GM21723 (cell line): ENCODE results near the gene VAMP4.
"Not testable (repeated sequence)": the region's sequence is repeated elsewhere in the genome, so short reads cannot be mapped to it uniquely, and the experiment has no call there.

Experiments used
- ATAC-seq: cut with Tn5 transposase; IDR thresholded peaks from one replicate; pipeline ENCODE4 v1.9.1; 2021; ENCODE audit warnings: mild to moderate bottlenecking, moderate library complexity; ENCODE audit not compliant: unreplicated experiment

VAMP4 gene

DNA sequence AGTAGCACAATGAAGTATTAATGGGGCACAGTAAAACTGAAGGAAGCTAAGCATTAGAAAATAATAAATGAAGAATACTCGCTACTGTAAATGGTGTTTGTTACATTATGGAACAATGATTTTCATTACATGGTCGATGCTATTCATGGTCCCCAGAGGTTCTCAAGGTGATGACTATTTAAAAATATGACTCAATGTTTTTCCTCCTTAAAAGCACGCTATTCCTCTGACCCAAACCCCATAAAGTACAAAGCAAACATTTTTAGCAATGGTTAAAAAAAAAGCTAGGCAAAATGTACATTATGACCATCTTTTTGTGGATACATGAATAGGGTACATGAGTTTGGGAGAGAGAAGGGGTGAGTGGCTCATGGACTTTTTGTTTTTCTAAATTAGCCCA, 34.3 kb downstream of the VAMP4 start:
- no peak for ATAC-seq

DNA sequence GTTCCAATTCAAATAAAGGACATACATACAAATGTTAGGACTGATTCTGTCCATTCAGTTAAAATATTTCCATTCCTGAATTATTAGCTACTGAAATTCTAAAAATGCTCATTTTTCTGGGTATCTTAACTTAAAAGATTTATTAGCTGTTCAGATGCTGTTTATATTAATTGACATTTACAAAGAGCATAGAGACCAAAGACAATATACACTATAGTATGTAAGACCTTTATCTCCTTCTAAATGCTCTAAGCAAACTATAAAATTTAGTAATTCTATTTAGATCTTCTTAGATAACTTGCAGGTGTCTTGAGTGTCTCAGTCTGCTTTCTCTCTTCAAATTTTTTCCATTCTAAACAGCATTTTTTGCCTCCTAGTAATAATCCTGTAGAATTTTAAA, 39.3 kb downstream of the VAMP4 start:
- no peak for ATAC-seq

DNA sequence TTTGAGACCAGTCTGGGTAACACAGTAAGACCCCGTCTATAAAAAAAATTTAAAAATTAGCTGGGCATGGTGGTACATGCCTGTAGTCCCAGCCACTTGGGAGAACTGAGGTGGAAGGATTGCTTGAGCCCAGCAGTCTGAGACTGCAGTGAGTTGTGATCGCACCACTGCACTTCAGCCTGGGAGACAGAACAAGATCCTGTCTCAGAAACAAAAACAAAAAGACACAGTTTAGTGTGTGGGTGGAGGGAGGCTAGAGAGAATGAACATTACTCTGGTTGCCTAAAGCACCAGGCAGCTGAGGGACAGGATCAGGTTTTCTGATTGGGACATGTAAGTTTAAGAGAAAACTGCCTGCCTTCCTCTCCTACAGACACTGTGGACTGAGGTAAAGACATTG, 42.3 kb downstream of the VAMP4 start:
- ATAC-seq: no peak

DNA sequence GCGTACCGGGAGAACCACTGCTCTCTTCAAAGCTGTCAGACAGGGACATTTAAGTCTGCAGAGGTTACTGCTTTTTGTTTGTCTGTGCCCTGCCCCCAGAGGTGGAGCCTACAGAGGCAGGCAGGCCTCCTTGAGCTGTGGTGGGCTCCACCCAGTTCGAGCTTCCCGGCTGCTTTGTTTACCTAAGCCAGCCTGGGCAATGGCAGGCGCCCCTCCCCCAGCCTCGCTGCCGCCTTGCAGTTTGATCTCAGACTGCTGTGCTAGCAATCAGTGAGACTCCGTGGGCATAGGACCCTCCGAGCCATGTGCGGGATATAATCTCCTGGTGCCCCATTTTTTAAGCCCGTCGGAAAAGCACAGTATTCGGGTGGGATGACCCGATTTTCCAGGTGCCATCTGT, 46.1 kb downstream of the VAMP4 start:
- ATAC-seq: not testable (repeated sequence)

DNA sequence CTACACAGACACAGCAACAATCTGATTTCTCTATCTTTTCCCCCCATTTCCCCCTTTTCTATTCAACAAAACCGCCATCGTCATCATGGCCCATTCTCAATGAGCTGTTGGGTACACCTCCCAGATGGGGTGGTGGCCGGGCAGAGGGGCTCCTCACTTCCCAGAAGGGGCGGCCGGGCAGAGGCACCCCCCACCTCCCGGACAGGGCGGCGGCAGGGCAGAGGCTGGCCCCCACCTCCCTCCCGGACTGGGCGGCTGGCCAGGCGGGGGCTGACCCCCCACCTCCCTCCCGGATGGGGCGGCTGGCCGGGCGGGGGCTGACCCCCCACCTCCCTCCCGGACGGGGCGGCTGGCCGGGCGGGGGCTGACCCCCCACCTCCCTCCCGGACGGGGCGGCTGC, 48.3 kb downstream of the VAMP4 start:
- not testable (repeated sequence) for ATAC-seq

DNA sequence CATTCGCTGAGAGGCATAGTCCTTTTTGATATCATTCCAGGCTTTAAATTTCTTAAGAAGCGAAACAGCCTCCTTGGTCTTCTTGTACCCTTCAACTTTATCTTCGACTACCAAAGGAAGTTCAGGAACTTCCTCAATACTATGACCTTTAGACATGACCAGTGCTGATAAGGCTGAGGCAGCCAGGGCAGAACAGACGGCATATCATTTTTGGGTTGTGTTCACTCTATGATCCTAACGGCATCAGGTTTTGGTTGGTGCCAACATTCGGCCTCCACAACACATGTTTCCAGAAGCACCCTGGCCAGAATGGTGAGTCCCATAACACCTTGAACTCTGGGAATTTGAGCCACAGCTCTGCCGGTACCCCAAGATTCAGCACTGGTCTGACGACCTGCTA, 58.0 kb downstream of the VAMP4 start:
- no peak for ATAC-seq

DNA sequence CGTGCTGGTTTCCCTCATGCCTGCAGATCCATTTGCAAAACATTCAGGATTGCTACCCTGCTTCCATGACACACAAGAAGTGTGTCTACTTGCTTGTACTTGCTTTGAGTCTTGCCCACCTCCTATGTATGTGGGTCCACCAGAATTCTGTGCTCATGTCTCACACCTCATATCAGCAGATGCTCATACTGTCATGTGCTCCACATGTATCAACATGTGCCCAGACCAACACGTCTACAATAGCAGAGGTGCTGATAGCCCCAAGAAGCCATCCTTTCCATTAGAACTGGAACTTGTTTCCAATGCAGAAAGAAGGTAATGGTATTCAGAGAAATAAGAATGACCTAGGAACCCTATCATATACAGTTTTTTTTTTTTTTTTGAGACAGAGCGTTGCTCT, 61.5 kb downstream of the VAMP4 start:
- ATAC-seq: no peak

DNA sequence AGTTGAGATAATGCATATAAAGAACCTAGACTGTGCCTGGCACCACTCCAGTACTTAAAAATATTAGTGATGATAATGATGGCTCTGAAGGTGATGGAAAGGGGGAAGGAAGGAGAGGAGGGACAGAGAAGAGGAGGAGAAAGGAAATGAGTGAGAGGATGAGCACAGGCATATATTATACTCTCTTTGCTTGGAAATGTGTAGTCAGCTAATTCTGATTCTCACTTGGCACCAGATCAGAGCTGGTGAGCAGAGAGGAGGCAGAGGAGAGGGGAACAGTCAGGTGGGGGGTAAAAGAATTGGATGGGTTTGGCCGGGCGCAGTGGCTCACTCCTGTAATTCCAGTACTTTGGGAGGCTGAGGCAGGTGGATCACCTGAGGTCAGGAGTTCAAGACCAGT, 65.0 kb downstream of the VAMP4 start:
- ATAC-seq: no peak

DNA sequence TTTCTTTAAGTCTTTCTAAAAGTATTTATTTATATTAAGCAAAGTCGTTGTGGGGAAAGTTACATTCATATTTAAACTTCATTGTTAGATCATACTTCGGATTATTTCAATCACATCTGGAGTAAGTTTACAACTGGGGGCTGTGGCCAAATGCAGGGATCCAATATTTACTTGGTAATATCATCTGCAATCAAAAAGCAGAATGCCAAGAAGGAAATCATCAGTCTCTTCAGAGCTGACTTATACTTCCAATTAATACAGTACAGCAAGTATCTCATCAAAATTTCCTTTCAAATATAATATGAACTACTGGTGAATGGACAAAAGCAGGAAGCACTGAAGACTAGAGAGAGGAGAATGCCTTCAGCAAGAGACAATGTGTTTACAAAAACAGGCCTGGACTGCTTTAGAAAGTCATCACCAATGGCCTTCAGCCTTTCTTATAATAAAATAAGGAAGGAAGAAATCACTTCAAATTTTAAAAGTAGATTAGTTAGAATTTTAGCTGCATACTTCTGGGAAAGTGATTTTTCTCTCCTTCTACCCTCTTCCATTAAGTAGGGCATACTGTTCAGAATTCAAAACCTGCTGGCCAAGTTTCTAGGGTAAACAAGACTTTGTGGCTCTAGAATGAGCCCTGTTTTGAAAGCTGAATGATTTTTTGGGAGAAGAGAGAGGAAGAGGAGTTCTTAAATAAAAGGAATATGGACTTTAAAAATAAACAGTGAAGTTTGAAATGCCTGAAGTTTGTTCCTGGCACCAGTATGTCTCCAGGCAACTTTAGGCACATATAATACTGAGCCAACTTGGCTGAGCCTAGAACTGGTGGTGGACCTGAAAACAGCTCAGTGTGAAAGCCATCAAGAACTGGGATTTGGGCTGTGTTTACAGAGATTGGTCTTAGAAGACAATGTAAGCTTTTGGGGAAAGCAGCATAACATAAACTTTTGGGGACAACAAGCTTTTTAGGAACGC, 67.1 kb downstream of the VAMP4 start:
- ATAC-seq: no peak

DNA sequence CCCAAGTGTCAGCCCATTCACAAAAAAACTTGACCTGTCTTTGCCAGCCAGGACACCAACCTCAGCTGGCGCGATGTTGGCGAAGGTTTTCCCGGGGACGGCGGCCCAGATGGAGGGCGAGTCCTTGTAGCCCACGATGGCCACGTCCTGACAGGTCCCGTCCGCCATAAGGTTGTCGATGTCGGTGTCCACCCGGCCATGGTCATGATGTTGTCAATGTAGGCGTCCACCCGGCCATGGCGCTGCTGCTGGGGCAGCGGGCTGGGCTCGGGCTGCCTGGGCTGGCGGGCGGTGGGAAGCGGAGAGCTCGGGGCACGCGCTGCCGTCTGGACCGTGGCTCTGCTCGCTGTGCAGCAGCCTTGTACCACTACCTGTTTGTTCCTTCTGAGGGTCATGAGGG, 71.1 kb downstream of the VAMP4 start:
- ATAC-seq: no peak

DNA sequence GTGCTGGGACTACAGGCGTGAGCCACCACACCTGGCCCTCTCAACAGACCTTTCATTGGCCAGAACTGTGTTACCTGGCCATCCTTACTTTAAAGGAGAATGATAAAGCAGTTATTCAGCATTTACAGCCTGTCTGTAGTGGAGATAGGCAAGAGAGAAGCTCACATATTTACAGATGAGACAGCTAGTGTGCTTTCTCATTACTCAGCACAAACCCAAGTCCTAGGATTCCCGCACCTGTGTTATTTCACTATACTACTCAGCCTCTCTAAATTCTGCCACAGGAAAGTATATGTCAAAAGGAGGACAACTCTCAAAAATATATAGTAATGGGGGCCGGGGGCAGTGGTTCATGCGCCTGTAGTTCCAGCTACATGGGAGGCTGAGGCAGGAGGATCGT, 73.5 kb downstream of the VAMP4 start:
- ATAC-seq: no peak

DNA sequence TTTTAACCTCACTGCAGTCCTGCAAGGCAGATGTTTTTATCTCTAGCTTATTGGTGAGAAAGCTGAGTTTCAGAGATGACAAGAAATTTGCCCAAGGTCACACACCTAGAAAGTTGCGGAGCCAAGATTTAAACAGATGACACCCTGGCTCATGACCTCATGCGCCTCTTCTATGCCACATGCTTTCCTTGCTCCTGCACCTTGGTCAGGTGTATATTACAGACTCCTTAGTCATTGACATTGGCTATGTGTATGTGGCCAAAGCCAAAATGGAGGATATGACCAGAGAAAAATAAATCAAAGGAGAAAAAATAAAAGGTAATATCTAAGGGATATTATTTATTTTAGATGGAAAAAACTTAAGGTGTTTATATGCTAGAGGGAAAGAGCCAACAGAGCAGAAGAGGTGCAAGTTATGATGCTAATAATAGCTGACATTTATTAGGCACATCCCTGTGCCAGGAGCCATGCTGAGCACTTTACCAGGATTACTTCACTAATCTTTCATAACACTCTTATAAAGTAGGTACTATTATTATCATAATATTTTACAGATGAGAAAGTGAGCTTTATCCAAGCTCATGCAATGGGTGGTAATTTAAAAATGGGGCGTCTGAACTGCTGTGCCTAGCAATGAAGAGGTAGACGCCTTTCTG, 75.6 kb downstream of the VAMP4 start:
- no peak for ATAC-seq

DNA sequence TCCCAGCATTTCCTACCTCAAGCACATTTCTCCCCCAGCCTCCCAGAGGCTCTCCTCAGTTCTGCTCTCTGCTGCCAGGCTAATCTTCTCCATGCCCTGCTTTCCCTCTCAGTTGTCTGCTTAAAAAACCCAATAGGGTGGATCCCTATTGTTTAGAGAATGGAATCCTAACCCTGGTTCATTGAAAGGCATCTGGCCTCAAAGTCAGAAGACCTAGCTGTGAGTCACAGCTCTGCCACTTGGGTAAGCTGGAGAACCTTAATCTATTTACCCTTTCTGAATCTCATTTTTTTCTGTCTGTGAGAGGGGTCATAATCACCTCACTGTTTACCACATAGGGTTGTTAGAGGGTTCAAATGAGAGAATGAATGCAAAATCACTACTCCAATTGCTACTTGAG, 76.9 kb downstream of the VAMP4 start:
- ATAC-seq: no peak

DNA sequence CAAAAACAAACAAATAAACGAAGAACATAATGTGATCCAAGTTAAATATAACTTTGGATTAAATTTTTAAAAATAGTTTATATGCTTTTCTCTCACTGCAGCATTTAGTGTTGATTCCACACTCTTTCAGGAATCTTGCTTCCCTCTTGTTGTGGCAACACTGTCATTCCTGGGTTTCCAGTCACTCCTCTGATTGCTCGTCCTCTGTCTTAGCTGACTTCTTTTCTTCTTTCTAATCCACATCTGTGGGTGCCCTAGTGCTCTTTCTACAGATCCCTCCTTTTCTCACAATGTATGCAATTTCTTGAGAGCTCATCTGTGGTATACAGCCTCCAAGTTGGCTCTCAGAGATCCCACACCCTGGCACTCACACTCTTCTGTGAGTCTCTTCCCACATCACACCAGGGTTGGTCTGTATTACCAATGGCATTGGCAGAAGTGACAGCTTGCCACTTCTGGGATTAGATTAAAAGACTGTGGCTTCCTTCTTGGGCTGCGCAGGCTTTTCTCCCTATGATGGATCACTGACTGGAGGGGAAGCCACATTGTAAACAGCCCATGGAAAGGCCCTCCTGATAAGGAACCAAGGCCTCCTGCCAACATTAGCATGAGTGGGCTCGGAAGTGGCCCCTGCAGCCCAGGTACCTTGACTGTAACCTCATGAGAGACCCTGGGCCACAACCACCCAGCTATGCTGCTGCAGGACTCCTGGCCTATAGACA, 77.8 kb downstream of the VAMP4 start:
- ATAC-seq: no peak

DNA sequence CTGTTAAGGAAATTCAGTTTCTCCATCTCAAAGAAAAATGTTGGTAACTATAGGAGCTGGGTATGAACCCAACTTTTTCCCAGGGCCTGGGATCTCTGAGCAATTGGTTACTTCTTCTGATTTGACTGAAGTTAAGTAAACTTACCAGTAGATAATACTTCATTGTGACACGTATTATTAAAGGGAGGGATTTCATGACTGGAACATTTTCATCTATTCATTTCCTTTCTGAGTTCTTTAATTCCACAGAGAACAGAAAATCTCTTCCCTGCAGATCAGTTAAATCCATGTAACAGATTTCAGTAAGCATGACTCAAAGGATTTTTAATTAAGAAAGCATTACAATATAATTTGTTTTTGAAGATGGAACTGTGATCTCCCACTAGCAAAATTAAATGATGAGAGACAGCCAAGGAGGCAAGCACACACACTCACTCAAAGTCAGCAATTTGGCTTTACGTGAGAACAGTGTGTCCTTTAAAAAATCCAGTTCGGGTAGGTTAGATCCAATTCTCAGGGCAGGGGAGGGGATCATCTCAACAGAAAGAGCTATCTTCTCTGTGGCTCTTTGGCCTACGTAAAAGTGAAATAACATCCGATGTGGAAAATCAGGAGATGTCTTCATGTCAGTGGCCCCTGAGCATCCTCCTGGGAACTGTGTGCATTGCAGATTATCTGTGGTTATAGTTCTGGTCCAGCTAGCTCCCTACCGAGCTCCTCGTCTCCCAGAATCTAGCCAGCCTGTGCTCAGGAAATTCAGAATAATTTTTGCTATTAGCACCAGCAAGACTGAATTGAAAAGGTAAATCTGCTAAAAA, 78.6 kb downstream of the VAMP4 start:
- no peak for ATAC-seq

DNA sequence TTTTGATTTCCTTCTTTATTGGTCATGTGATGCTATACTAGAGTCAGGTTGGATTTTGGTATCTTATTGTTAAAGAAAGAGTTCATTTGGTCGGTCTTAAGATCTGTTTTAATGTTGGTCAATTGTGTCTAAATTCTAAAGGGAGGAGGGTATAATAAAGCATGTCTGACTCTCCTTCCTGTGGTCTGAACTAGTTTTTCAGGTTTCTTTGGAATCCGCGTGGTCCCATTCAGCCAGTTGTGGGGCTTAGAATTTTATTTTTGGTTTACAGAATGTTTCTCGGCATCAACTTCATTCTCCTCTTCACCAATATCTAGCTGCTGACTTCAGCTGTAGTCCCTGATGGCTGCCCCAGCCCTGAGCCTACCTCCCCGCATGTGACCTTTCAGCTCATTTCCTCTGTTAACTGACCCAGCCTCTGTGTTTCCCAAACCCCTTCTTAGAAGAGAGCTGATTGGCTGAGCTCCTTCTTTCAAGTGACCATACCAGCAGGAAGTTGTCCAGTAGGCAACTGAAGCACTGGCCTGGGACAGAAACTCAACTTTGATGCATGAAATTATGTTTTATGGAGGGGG, 80.7 kb downstream of the VAMP4 start:
- no peak for ATAC-seq

DNA sequence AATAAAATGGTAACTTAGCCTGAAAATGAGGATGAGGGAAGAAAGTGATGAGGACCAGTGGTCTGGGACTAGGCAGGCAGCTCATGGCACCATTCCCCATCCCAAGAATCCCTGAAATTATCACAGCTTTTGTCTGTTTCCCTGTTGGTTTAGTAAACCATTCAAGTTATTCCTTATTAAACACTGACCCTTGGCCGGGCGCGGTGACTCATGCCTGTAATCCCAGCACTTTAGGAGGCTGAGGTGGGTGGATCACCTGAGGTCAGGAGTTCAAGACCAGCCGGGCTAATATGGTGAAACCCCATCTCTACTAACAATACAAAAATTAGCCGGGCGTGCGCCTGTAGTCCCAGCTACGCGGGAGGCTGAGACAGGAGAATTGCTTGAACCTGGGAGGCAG, 85.7 kb downstream of the VAMP4 start:
- ATAC-seq: not testable (repeated sequence)

DNA sequence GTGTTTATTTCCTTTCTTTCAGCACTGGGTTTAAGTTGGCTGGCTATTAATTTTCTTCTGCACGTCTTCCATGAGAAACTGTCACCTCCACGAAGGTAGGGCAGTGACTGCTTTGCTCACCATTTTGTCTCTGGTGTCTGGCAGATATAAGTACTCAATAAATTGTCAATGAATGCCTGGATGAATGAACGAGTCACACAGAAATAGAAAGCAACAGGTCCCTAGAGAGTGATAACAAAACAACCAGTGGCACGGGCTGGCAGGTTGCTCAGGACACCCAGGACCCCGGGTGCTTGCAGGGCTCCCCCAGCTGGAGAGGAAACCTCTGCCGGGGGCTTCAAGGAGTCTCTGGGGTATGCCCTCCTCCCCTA, 86.1 kb downstream of the VAMP4 start:
- peak; percentile 12 for ATAC-seq

DNA sequence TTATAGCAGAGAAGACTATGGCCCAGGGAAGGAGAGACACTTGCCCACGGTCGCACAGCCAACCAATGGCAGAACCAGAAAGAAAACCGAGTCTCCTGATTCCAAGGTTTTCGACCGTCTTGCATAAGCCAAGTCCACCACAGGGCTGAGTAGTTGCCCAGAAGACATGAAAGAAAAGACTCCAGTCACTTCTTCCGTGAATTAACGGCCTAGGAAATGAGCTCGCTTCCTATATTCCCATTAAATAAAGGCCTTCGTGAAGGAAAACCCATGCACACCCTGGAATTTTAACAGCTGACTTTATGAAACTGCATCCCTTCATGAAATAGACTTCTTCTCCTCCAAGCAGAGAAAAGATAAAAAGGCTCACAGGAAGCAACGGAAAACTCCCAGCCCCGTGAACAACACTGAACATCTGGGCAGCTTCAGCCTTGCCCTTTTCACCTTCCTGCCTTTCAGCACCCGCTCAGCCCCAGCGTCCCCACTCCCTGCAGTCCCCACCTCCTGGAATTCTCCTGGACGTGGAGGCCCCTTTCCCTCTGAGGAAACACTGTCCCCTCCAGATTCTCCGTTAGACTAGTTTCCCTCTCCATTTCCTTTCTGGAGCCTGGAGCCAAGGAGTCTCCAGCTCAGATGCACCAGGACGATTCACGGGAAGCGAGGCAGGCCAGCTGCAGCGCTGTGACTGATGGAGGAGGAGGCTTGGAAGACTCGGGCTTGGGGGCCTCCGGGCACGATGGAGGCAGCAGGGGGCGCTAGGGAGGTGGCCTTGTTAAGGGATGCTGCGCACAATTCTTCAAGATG, 86.7 kb downstream of the VAMP4 start:
- peak; percentile 89 for ATAC-seq
